ENCODE results near the gene FUCA1.
"Not testable (repeated sequence)": the region's sequence is repeated elsewhere in the genome, so short reads cannot be mapped to it uniquely, and the experiment has no call there.

FUCA1 gene

DNA sequence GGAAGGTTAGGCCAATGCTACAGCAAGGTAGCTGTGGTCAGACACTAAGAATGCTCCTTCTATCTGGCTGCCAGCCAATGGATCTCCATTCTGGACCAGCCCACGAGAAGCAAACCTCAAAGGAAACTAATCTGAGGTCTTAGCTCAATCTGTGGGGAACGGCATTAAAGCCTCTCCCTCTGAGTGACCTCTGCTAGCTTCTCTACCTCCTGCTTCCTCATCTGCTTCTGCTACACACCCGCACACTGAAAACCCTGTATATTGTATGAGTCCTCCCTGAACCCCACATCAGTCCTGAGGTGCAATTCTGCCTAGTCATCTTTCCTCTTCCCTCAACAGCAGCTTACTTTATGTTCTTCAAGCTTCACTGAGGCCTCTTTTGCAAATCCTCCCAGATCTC is 60.6 kb downstream of the FUCA1 start:
- TF ChIP-seq CTCF (IDR thresholded peaks at IDR 0.05; ENCODE audit: extremely low read depth, missing control alignments), result no peak
- DNase-seq (ENCODE audit: low spot score), result no peak

- DNase-seq (ENCODE audit: low spot score), result no peak
- TF ChIP-seq CTCF (IDR thresholded peaks at IDR 0.05; ENCODE audit: extremely low read depth, missing control alignments), result no peak
These were observed 61.8 kb downstream of the FUCA1 start for GRCh38 chr1:23806280-23806679.

DNA sequence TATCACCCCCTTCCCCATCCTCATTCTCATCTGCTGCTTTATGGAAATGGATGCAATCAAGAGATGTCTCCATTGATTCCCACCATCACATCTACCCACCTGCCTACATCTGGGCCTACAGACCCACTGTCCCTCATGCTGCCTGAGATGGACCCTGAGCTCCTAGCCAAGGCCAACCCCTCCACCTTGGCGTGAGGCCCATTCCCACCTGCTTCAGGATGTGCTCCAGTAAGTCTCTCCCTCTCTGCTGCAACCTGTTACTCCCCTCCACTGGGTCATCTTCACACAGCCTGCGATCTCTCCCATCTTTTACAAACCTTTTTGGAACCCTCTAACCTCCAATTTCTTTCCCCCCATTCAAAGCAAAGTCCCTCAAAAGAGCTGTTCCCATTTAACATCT is 63.1 kb downstream of the FUCA1 start:
- no peak for TF ChIP-seq CTCF (IDR thresholded peaks at IDR 0.05; ENCODE audit: extremely low read depth, missing control alignments)
- DNase-seq (ENCODE audit: low spot score), result no peak

- no peak for TF ChIP-seq CTCF (IDR thresholded peaks at IDR 0.05; ENCODE audit: extremely low read depth, missing control alignments)
- DNase-seq (ENCODE audit: low spot score), result no peak
These were observed 63.8 kb downstream of the FUCA1 start for GRCh38 chr1:23804183-23804835.

DNA sequence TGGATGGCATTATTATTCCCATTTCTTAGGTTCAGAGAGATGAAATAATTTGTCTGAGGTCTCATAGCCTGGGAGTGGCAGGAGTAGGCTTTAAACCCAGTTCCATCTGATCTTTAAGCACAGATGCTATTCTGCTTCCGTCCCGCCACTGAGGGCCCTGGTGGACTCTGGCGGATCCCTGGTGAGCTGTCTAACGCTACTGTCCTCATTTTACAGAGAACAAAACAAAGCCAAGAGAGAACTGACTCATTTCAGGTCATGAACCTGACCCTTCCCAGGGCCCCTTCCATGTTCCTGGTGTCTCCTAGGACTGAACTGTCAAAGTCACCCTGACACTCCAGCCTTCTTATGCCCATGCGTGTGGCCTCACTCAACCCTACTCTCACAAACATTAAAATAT is 64.4 kb downstream of the FUCA1 start:
- DNase-seq (ENCODE audit: low spot score), result no peak
- TF ChIP-seq CTCF (IDR thresholded peaks at IDR 0.05; ENCODE audit: extremely low read depth, missing control alignments), result no peak

DNA sequence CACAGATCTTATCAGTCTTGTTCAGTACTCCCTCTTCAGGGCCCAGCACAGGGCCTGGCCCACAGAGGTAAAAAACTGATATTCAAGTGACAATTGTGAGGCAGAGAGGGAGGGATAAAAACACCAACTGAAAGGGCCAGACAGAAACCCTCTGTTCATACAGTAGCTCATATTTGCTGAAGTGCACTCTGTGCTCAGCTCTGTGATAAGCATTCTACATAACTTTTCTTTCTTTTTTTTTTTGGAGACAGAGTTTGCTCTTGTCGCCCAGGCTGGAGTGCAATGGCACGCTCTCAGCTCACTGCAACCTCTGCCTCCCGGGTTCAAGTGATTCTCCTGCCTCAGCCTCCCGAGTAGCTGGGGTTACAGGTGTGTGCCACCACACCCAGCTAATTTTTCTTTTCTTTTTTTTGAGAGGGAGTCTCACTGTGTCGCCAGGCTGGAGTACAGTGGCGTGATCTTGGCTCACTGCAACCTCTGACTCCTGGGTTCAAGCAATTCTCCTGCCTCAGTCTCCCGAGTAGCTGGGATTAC is 65.2 kb downstream of the FUCA1 start:
- not testable (repeated sequence) for DNase-seq (ENCODE audit: low spot score)

GRCh38 chr1:23801876-23802275 is 66.2 kb downstream of the FUCA1 start:
- TF ChIP-seq CTCF (IDR thresholded peaks at IDR 0.05; ENCODE audit: extremely low read depth, missing control alignments), result no peak
- no peak for DNase-seq (ENCODE audit: low spot score)

GRCh38 chr1:23801338-23801748 is 66.7 kb downstream of the FUCA1 start:
- no peak for DNase-seq (ENCODE audit: low spot score)
- no peak for TF ChIP-seq CTCF (IDR thresholded peaks at IDR 0.05; ENCODE audit: extremely low read depth, missing control alignments)

Measured in GM20000 (cell line).